CD14-positive monocyte (primary cell): ENCODE data around the gene CCL4. TPM values are rescaled to one million over a fixed set of nuclear protein-coding genes. Genes with fewer than 3 reads are reported as not detected.

Experiments used
- DNase-seq, 3 donors: peaks; one replicate each; pipeline ENCODE4 v3.0.0-alpha.2; 2011 to 2022
- H2AFZ ChIP-seq: 2 replicates; pipeline ENCODE4 v1.6.0; 2012; ENCODE audit warnings: mild to moderate bottlenecking, low read depth, low read length, inconsistent platforms; ENCODE audit not compliant: insufficient read depth, poor library complexity, severe bottlenecking
- H3K27ac ChIP-seq, 2 donors: 1 replicate in 1 of 2; 2 replicates in 1 of 2; pipeline ENCODE4 v1.5.1; 2012 to 2013; ENCODE audit warnings: low read length in 2 of 2, control low read depth in 1 of 2, inconsistent platforms in 1 of 2, low read depth in 1 of 2, mild to moderate bottlenecking in 1 of 2
- H3K27me3 ChIP-seq, 2 donors: one replicate each; pipeline versions ENCODE4 v1.6.0 to v1.6.1; 2011 to 2013; ENCODE audit warnings: low read length in 2 of 2; ENCODE audit not compliant: control insufficient read depth in 2 of 2, insufficient read depth in 2 of 2
- H3K36me3 ChIP-seq, 2 donors: replicated peaks in 1 of 2; 1 replicate in 1 of 2; 2 replicates in 1 of 2; pipeline versions ENCODE4 v1.5.1 to v1.6.1; 2012 to 2013; ENCODE audit warnings: low read length in 2 of 2, control low read depth in 1 of 2, inconsistent platforms in 1 of 2, mild to moderate bottlenecking in 1 of 2; ENCODE audit not compliant: insufficient read depth in 2 of 2, control insufficient read depth in 1 of 2
- H3K4me1 ChIP-seq, 2 donors: 1 replicate in 1 of 2; 2 replicates in 1 of 2; pipeline versions ENCODE4 v1.5.1 to v1.6.1; 2012 to 2013; ENCODE audit warnings: low read length in 2 of 2, control low read depth in 1 of 2, inconsistent platforms in 1 of 2, mild to moderate bottlenecking in 1 of 2, moderate library complexity in 1 of 2; ENCODE audit not compliant: insufficient read depth in 2 of 2, control insufficient read depth in 1 of 2
- H3K4me2 ChIP-seq: replicated peaks from 2 replicates; pipeline ENCODE3; 2012; ENCODE audit warnings: low read length, moderate library complexity, mild to moderate bottlenecking; ENCODE audit not compliant: poor library complexity, severe bottlenecking; ENCODE audit errors: extremely low read depth
- H3K4me3 ChIP-seq, 3 experiments: fragments of 200-600 bp in 1 of 3; sonication (generic) in 1 of 3; replicated peaks in 1 of 3; 1 replicate in 2 of 3; 2 replicates in 1 of 3; pipeline ENCODE4 v1.5.1; 2011 to 2013; ENCODE audit warnings: low read length in 3 of 3, mild to moderate bottlenecking in 3 of 3, control low read depth in 2 of 3, low read depth in 2 of 3, inconsistent platforms in 1 of 3, moderate library complexity in 1 of 3
- H3K79me2 ChIP-seq: 2 replicates; pipeline ENCODE4 v1.6.0; 2012; ENCODE audit warnings: mild to moderate bottlenecking, control low read depth, inconsistent platforms, low read length, moderate library complexity; ENCODE audit not compliant: insufficient read depth
- H3K9ac ChIP-seq: 2 replicates; pipeline ENCODE4 v1.6.0; 2017; ENCODE audit warnings: low read length, mild to moderate bottlenecking; ENCODE audit not compliant: insufficient read depth, poor library complexity, severe bottlenecking
- H3K9me3 ChIP-seq, 2 donors: replicated peaks in 1 of 2; 1 replicate in 1 of 2; 2 replicates in 1 of 2; pipeline versions ENCODE4 v1.5.1 to v1.6.1; 2012 to 2013; ENCODE audit warnings: low read length in 2 of 2, control low read depth in 1 of 2; ENCODE audit not compliant: control insufficient read depth in 1 of 2, insufficient read depth in 1 of 2
- H4K20me1 ChIP-seq: 2 replicates; pipeline ENCODE4 v1.6.0; 2012; ENCODE audit warnings: mild to moderate bottlenecking, low read length, control low read depth, moderate library complexity; ENCODE audit not compliant: insufficient read depth
- H3K27ac Mint-ChIP-seq, 7 donors: one replicate each; pipeline ENCODE4 v1.8.0; 2020; ENCODE audit warnings: mild to moderate bottlenecking in 7 of 7, mixed read lengths in 7 of 7, moderate library complexity in 6 of 7, inconsistent platforms in 2 of 7
- H3K27me3 Mint-ChIP-seq, 3 donors: one replicate each; pipeline ENCODE4 v1.8.0; 2021 to 2022; ENCODE audit warnings: low read depth in 3 of 3, mild to moderate bottlenecking in 3 of 3, mixed read lengths in 3 of 3, moderate library complexity in 3 of 3, inconsistent platforms in 1 of 3
- H3K36me3 Mint-ChIP-seq, 2 donors: one replicate each; pipeline ENCODE4 v1.8.0; 2020; ENCODE audit warnings: mixed read lengths in 2 of 2, inconsistent platforms in 1 of 2, mild to moderate bottlenecking in 1 of 2
- H3K4me1 Mint-ChIP-seq: one replicate; pipeline ENCODE4 v1.8.0; 2020; ENCODE audit warnings: mild to moderate bottlenecking, mixed read lengths
- H3K4me3 Mint-ChIP-seq, 2 donors: one replicate each; pipeline ENCODE4 v1.8.0; 2020; ENCODE audit warnings: mild to moderate bottlenecking in 2 of 2, mixed read lengths in 2 of 2, moderate library complexity in 1 of 2
- H3K9me3 Mint-ChIP-seq, 7 donors: one replicate each; pipeline ENCODE4 v1.8.0; 2020 to 2022; ENCODE audit warnings: mixed read lengths in 7 of 7, mild to moderate bottlenecking in 6 of 7, moderate library complexity in 6 of 7, inconsistent platforms in 2 of 7
- CTCF ChIP-seq: fragments of 200-600 bp; IDR thresholded peaks from one replicate; pipeline ENCODE4 v1.8.0; 2022; ENCODE audit warnings: antibody characterized with exemption, mild to moderate bottlenecking
- WGBS: methylation state at CpG from one replicate; pipeline ENCODE4 v1.1.5; 2013; ENCODE audit warnings: missing lambda C conversion rate; ENCODE audit not compliant: insufficient coverage; 5-methylcytosine and 5-hydroxymethylcytosine counted together
- intact Hi-C, 2 donors: fragments of 100-400 bp; cut with micrococcal nuclease; formaldehyde crosslinking; loops; one replicate each; pipeline versions ENCODE4 v1.15.0 to v1.15.1; 2023
- polyA plus RNA-seq, 3 donors: library from polyadenylated mRNA; depleted of rRNA in 1 of 3; unstranded in 2 of 3; stranded (reverse) in 1 of 3; fragments of 300-500 nt in 2 of 3; fragments of >200 nt in 1 of 3; fragmentation: Illumina TruSeq in 2 of 3; gene quantifications; 1 replicate in 2 of 3; 2 replicates in 1 of 3; pipeline ENCODE4 v1.2.3, GENCODE V29; 2012 to 2021

Gene CCL4
- polyA plus RNA-seq, 3 donors: 11.8 to 41.7 (median 40.6) TPM

- DNase-seq: peak in 1 of 3 donors; percentile 19
- no peaks in the 10 kb centered on the region for H3K79me2 ChIP-seq
- peaks cover 0 to 1% (median under 1%) of the 10 kb centered on the region in 3 donors for H3K27me3 Mint-ChIP-seq
- H4K20me1 ChIP-seq: no peaks in the 10 kb centered on the region
- 100% methylated on average over 1 of the region's 2 CpGs for WGBS
- intact Hi-C loops: no loop called here
- no peak overlapping the region for H3K4me3 Mint-ChIP-seq
- no peaks in the 10 kb centered on the region for H3K9me3 ChIP-seq
- no peaks in the 10 kb centered on the region for H3K9me3 Mint-ChIP-seq
- H3K4me1 ChIP-seq: peaks cover under 1 to 3% of the 10 kb centered on the region in 2 donors
- H3K4me2 ChIP-seq: no peak overlapping the region
- no peak overlapping the region for H3K27ac ChIP-seq
- no peaks in the 10 kb centered on the region for H3K36me3 Mint-ChIP-seq
- no peak for TF ChIP-seq CTCF
- no peak overlapping the region for H3K4me3 ChIP-seq
- H3K27ac Mint-ChIP-seq: no peak overlapping the region
- H3K9ac ChIP-seq: no peak overlapping the region
- H2AFZ ChIP-seq: no peak overlapping the region
- H3K36me3 ChIP-seq: no peaks in the 10 kb centered on the region
- no peaks in the 10 kb centered on the region for H3K27me3 ChIP-seq
- H3K4me1 Mint-ChIP-seq: peaks cover 3% of the 10 kb centered on the region
These were observed 40.4 kb downstream of the CCL4 start for GRCh38 chr17:36144014-36144413.

- H3K27me3 ChIP-seq: no peaks in the 10 kb centered on the region
- H3K4me1 ChIP-seq: peaks cover 8 to 10% of the 10 kb centered on the region in 2 donors
- H3K9me3 ChIP-seq: no peaks in the 10 kb centered on the region
- Mint-ChIP-seq H3K27ac (no peak overlapping the region), H3K4me3 (no peak overlapping the region), H3K9me3 (no peaks in the 10 kb centered on the region), H3K4me1 (peaks cover 9% of the 10 kb centered on the region), H3K27me3 (peaks cover 0 to 3% (median 1%) of the 10 kb centered on the region in 3 donors), H3K36me3 (no peaks in the 10 kb centered on the region)
- H4K20me1 ChIP-seq: no peaks in the 10 kb centered on the region
- DNase-seq: no peak
- H3K79me2 ChIP-seq: no peaks in the 10 kb centered on the region
- no peak overlapping the region for H2AFZ ChIP-seq
- 100% methylated on average over 1 of the region's 5 CpGs for WGBS
- H3K27ac ChIP-seq: no peak overlapping the region
- H3K9ac ChIP-seq: no peak overlapping the region
- intact Hi-C loops: loop anchor here in 1 of 2 donors (5.0 kb wide), 2 partner anchors 73 to 178 kb away; no protein-coding TSS in a partner anchor
- no peak overlapping the region for H3K4me2 ChIP-seq
- no peaks in the 10 kb centered on the region for H3K36me3 ChIP-seq
- no peak for TF ChIP-seq CTCF
- no peak overlapping the region for H3K4me3 ChIP-seq
These were observed 41.5 kb downstream of the CCL4 start for GRCh38 chr17:36144981-36145729.
